GM18507 (cell line): ENCODE measurements around the gene CROCC2.
"Not testable (repeated sequence)": the region's sequence is repeated elsewhere in the genome, so short reads cannot be mapped to it uniquely, and the experiment has no call there.

Experiments
- DNase-seq: peaks from one replicate; pipeline ENCODE4 v3.0.0; 2011; ENCODE audit warnings: low read depth; ENCODE audit not compliant: insufficient read length; ENCODE audit errors: extremely low spot score
- FAIRE-seq: peaks from 2 replicates; lab custom pipeline; 2011; peaks lifted over from hg19 to GRCh38; lab: Jason Lieb, UNC

Gene CROCC2

DNA sequence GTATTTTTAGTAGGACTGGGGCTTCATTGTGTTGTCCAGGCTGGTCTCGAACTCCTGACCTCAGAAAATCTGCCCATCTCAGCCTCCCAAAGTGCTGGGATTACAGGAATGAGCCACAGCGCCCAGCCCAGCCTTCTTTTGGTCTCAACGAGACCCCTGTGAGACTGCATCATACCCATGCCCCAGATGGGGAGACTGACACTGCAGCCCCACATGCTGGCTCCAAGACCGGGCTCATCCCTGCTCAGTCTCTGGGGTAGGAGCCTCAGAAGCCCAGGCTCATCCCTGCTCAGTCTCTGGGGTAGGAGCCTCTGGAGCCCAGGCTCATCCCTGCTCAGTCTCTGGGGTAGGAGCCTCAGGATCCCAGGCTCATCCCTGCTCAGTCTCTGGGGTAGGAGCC lies 69.8 kb downstream of the CROCC2 start:
- DNase-seq, FAIRE-seq: not testable (repeated sequence)

DNA sequence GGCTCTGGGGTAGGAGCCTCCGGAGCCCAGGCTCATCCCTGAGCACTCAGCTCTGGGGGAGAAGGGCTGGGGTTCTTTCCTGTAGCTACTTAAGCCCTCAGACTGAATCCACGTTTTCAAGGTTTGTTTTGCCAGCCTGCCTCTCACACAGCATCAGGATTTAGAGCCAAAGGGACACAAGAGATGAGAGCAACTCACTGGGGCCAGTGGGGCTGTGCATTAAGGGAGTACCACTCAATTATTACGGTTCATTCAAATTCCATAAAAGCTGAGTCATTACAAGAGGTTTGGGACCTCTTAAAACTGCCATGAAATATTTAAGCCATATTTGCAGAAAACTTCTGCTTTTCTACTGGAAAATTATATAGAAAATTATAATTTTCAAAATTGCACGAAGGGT lies 75.1 kb downstream of the CROCC2 start:
- DNase-seq (no peak), FAIRE-seq (no peak)

DNA sequence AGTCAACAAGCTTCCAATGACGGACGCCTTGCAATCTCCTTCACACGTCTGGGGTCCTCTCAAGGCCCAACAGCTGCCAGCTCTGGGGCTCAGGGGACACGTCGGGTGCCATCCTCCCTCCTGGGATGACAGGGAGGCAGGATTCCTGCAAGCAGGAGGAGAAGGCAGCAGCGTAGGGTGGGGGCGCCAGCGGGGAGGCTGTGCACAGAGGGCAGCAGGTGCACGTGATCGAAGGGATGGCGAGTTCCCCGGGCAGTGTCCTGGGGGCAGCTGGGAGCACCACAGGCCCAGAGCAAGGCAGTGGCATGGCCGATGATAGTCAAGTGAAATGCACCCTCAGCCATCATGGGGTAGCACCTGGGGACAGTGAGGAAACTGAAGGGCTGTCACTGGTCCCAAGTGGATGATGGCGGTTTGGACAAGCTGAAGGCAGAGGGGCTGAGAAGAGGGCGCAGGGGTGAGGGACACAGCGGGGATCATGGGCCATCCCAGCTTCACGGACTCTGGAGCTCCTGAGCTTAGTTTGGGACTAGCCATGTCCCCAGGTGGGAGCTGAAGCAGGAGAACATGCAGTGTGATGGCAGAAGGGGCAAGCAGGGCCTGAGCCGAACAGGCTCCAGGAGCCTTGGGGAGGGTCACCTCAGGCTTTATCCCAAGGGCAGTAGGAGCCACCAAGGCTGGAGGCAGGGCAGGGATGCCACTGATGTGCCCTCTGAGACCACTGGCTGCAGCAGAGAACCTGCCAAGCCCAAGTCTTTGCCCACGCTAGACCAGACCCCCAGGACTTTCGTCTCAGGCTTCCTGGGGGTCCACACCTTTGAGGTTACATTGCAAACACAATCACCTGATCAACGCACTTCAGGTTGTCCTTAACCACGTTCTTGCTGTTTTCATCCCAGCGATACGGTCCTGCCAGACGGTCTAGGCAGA lies 76.0 kb downstream of the CROCC2 start:
- DNase-seq (no peak), FAIRE-seq (no peak)

DNA sequence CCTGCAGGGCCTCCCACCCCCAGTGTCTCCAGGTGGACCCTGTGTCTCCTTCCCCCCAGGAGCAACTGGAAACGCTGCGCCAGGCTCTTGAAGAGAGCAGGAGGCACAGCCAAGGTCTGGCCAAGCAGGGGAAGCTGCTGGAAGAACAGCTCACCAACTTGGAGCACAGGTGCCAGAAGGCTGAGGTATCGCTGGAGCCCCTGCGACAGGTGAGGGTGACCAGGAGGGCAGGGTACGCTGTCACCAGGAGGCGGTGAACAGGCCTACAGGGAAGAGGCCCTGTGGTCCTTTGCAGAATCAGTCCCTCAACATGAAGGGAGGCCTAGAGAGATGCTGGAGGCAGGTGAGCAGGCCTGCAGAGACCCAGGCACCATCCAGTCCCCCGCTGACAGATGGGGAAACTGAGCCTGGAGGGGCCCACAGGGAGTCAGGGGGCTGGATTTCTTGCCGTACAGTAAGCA lies 76.7 kb downstream of the CROCC2 start:
- FAIRE-seq, result no peak
- DNase-seq, result no peak

DNA sequence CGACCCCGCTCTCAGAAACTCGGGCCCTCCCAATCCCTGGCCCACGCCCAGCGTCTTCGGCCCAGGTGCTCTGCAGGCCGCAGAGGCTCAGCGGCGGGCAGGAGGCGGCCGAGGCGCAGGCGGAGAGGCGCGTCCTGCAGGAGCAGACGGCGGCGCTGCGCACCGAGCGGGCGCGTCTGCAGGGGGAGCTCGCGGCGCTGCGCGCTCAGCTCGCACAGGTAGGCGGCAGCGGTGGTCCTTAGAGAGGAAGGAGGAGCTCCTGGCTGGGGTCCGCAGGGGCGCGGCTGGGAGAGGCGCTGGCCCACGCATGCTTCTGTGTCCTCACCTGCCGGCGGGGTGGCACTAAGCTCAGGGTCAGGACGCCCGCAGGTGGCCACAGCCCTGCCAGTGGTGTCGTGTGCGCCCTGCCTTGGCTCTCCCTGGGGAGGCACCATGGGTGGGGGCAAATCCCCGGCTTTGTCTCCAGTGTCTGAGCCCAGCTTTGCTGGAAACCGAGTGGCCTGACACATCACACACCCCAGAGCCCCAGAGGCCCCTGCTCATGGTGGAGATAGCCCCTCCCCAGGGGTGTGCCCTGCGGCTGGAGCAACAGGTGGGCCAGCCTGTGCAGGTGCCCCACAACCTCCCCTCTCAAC lies 77.3 kb downstream of the CROCC2 start:
- DNase-seq (no peak), FAIRE-seq (no peak)

DNA sequence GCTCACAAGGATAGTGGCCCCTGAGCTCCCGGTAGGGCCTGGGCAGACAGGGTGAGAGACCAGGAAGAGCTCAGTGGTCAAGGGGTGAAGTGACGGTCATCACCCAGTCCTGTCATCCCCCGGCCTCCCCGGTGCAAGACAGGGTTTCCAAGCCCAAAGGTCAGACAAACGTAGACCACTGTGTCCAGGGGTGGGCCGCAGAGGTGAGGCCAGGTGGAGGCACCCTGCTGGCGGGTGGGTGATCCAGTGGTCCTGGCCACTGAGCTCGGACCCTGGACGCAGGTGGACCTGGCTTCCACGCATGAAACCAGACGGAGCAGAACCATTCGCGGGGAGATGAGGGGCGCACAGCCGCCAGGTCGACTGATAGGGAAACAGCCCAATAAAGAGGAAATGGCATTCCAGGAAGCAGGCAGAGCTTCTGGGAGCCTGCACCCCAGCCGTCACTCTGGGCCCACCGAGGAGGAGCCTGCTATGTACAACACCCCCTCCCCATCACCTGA lies 77.9 kb downstream of the CROCC2 start:
- FAIRE-seq (no peak), DNase-seq (no peak)

DNA sequence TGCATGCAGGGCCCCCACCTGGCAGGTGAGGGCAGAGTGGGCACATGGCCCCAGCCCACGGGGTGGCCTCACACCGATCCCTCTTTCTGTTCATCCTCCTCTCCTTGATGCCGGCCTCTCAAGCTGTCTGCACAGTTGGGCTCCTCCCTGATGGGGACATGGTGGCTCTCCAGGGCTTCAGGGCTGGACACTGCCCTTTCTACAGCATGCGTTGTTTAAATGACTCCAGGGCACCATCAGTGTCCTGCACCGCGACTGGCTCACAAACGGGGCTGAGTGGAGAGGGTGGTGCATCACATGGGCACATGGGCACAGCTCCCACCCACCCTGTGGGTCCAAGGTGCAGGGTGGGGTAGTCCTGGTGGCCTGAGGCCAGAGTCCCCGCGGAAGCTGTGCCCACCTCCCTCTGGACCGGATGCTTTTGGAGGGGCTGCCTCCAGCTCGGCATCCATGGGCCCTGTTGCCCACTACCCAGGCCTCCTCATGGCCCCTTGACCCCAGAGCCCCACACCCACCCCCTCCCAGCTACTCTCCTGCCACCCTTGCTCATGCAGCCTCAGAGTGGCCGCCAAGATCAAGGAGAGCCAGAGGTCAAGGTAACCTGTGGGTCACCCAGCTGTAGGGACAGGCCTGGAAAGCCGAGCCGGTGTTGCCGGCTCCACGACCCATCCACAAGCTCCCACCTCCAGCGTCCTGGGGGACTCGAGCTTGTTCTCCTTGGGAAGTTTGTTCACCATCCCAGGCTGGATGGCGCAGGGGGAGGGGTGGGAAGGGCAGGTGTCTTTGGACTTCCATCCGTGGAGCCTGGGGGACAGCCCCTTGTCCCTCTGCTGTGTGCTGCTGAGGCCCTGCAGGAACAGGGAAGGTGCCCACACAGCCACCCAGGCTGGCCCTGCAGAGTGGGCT lies 80.0 kb downstream of the CROCC2 start:
- FAIRE-seq, result no peak

DNA sequence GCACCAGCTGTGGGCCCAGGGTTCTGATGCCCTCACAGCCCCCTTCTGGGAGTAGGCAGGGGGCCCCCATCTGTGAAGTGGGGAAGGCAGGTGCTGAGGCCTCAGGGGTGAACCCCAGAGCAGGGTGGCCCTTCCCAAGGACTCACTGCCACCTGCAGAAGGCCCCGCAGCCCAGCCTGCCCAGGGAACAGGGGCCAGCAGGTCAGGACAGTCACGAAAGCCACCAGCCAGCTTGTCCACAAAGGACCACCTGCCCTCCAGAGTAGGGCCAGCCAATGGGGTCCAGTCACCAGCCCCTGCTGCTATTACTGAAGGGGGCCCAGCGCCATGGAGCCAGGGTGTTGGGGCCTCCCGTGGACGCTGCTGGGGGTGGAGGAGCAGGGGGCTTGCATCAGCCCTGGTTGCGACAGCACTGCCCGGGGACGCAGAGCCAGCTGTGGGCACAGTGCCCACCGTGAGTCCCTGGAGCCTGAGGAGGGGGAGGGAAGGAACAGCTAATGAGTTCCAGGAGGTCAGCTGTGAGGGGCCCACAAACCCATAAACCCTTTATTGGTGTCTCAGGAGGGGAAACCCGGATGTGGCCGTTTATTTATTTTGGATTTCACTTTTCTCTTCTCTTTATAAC lies 80.8 kb downstream of the CROCC2 start:
- DNase-seq (no peak), FAIRE-seq (no peak)

More for the DNA sequence above, 80.0 kb downstream of the CROCC2 start:
- DNase-seq, result no peak

DNA sequence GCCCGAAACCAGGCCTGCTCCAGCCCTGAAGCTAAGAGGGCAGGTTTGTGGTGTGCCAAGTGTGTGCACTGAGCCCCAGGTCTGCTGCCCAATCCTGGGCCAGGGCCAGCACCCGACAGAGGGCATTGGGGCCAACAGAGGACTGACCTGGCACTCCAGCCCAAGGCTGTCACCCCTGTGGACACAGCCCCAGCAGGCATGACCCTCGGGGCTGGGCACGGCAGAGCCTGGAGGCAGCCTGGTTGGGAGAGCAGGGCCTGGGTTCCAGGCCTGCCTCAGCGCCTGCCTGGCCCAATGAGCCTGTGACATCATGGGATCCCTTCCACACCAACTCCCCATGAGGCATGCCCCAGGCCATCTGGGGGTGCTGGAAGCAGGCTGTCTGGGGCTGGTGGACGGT lies 81.5 kb downstream of the CROCC2 start:
- DNase-seq, result no peak
- FAIRE-seq, result no peak

DNA sequence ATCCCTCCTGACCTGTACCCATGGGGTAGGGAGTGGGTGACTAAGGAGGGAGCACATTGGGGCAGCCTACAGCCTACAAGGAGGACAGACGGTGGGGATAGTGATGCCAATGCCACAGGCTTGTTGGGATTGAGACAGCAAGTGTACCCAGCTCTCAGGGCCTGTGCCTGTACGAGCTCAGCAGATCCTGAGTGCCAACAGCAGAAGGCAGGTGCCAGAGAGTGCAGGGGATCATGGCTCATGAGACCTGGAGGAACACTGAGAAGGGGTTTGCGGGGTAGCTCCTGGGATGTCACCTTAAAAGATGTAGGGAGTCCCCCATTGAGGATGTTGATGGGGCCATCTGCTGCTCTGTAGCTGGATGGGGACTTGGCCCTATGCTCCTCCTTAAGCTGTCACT lies 82.0 kb downstream of the CROCC2 start:
- FAIRE-seq (no peak), DNase-seq (no peak)

DNA sequence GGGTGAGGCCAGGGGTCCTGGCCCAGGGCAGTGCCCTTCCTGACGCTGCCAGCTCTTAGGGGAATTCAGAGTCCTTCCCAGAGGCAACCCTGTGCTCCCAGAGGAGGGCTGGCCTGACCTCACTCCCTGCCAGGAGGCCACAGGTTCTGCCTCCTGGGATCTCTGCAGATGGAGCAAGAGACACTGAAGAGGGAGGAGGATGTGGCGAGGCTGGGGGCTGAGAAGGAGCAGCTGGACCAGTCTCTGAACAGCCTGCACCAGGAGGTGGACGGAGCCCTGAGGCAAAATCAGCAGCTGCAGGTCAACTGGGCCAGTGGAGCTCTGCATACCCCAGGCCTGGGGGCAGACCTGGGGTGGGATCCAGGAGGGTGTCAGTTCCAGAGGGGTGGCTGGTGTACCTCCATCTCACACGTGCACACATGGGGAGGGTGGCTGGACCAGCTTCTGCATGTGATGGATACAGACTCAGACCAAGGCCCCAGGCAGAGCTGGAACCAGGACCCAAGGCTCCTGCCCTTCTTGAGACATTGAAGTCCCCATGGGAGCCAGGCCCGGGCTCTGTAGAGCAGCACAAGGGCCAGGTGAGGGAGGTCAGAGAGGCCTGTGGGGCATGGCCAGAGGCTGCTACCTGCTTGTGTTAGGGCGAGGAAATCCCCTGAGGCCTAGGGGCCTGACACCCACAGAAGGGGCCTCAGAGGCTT lies 82.6 kb downstream of the CROCC2 start:
- DNase-seq (no peak), FAIRE-seq (no peak)

DNA sequence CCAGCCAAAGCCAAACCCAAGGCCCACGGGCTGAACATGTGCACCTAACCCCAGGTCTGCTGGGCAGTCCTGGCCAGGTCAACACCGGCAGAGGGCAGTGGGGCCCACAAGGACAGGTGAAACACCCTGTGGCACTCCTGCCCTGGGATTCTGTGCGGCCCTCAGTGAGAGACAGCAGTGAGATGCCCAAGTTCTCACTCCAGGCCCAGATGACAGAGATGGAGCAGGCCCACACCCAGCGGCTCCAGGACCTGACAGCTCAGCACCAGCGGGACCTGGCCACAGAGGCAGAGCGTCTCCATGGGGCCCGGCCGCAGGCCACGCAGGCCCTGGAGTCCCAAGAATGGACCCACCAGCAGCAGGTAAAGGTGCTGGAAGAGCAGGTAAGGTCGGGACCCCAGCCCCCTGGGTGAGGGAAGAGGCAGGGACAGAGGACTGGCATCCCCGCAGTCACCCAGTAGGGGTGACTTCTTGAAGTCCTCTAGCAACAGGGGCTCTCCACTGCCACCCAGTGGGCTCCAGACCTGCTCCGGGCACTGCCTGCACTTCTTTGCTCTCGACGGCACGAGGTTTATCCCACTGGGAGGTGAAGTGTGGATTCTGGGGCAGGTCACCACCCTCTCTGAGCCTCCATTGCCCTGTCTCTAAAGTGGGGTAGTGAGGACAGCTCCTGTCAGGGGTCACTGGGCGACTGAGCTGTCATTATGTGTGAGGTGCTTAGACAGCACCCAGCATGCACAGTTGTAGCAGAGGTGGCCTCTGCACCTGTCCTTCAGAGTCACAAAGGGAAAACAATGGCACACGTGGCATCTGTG lies 83.5 kb downstream of the CROCC2 start:
- no peak for DNase-seq
- no peak for FAIRE-seq

DNA sequence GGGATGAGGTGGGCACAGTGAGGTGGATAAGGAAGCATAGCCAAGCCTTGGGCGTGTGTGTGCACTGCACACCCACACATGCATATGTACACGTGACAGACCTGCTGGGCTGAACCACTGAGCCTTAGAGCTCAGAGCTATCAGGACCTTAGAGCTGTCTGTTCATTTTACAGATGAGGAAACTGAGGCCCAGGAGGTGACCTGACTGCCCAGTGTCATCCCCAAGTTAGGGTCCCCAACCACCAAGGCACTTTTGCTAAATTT lies 84.1 kb downstream of the CROCC2 start:
- no peak for FAIRE-seq
- DNase-seq, result no peak

DNA sequence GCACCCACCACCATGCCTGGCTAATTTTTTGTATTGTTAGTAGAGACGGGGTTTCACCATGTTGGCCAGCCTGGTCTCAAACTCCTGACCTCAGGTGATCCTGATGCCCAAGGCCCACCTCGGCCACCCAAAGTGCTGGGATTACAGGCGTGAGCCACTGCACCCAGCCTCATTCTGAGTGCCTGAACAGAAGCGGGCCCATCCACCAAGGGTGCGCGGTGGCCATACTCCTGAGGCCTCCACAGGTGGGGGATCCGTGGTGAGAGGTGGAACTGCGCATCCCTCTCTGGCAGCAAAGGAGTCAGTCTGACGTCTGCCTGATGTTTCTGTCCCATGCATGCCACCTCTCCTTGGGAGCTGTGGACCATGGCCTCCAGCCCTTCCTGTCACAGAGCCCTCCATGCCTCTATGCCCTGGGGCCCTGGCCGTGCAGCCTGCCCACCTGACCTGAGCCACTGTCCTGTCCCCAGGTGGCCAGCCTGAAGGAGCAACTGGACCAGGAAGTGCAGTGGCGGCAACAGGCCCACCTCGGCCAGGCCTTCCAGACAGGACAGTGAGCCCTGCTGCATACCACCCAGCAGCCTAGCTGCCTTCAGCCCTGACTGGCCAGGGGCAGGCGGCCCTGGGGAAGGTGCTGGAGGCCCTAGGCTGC lies 84.7 kb downstream of the CROCC2 start:
- FAIRE-seq, result no peak
- no peak for DNase-seq

DNA sequence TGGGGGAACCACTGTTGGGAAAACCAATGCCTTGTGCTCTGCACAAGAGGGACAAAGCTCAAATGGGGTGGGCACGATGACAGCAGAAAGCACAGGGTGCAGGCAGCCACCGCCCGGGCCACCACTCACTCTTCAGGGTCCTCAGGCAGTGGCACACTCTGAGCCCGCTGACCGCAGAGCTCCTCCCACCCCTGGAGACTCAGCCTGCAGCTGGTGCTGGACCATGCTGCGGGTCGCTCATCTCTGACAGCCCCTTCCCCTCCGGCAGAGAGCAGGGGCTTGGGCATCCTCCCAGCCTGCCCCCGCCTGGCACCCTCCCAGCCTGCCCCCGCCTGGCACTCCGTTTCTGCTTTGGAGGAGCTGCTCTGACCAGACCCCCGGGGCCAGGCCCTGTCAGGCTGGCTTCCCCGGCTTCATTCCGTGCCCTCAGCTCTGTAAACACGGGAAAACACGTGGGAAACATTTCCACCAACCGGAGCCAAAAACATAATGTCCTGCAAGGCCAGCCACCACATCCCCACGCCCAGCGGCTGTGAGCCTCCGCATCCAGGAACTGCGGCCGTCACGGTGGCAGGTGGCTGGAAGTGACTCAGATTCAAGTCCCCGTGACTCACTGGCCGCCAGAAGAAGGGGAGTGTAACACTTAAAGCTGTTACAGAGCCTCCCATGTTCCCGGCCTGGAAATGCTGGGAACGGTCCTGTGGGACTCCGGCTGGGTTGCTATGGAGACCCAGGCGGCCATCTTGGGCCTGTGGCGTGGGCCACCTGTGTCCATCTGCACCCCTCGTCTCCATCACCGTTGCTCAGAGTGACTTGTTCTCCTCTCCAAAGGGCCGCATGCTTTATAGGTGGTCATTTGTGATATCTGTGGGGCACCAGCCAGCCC lies 85.5 kb downstream of the CROCC2 start:
- no peak for FAIRE-seq
- no peak for DNase-seq

DNA sequence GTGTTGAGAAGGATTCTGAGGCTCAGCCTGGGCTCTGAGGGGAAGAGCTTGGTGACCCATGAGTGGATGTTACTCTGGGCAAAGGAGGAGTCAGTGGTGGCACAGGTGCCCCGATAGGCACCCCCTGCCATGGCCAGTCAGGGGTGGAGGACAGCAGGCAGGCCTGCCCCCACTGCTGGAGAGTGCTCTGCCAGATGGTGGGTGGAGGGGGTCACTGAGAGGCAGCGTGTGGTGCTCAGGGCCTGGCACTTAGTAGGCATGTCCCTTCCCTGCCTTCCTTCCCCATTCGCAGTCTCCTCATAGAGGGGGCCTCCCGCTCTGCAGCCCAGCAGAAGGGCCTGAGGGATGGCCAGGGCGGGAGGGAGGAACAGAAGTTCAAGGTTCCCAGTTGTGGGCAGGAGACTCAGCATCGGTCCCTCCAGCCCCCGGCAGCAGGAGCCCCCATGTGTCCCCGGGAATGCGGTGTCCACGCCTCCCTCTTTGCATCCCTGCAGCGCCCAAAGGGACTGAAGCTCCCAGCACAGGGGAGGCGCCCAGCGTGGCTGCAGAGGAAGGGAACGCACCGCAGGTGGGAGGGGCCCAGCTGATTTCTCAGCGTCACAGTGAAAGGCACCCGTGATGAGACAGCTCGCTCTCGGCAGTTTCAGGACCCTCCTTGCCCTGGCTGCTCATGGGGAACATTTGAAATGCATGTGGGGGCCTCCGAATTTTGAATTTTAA lies 86.6 kb downstream of the CROCC2 start:
- no peak for DNase-seq
- FAIRE-seq, result no peak
